PC-3 (cell line): Measurements from ENCODE around the gene NFAT5. TPM values are rescaled to one million over a fixed set of nuclear protein-coding genes. Genes with fewer than 3 reads are reported as not detected.

Experiments
- ATAC-seq: fragments of 200-7000 bp; cut with Tn5 transposase; 2 replicates; pipeline ENCODE4 v1.9.1; 2020; ENCODE audit warnings: mild to moderate bottlenecking, moderate library complexity
- BruUV-seq: library from RNA; stranded (reverse); fragments of 400-500 nt; replicated peaks from 2 replicates; lab custom pipeline; 2021; lab: Mats Ljungman, UMichigan
- CTCF ChIA-PET: fragments of 300-600 bp; sonication (Branson Sonifier 250); formaldehyde crosslinking; loops from one replicate; lab custom pipeline; 2022; ENCODE audit warnings: antibody characterized with exemption; lab: Charles Lee
- POLR2A ChIA-PET: fragments of 300-600 bp; sonication (Branson Sonifier 250); formaldehyde crosslinking; loops from one replicate; lab custom pipeline; 2022; ENCODE audit warnings: antibody characterized with exemption; ENCODE audit not compliant: unreplicated experiment; lab: Charles Lee
- DNase-seq: peaks from one replicate; pipeline ENCODE4 v3.0.0-alpha.2; 2015
- H2AFZ ChIP-seq: fragments of 300-600 bp; sonication (generic); 2 replicates; pipeline ENCODE4 v1.6.0; 2016; ENCODE audit warnings: antibody characterized with exemption, low read length
- H3F3A ChIP-seq: fragments of 300-600 bp; sonication (generic); one replicate; pipeline ENCODE4 v1.6.0; 2017; ENCODE audit warnings: antibody characterized with exemption, low read length, control low read depth, mild to moderate bottlenecking; ENCODE audit not compliant: unreplicated experiment
- H3K27ac ChIP-seq: fragments of 300-600 bp; sonication (generic); 2 replicates; pipeline ENCODE4 v1.5.1; 2016; ENCODE audit warnings: mild to moderate bottlenecking, low read length
- H3K27me3 ChIP-seq: fragments of 300-600 bp; sonication (generic); 2 replicates; pipeline ENCODE4 v1.6.1; 2016; ENCODE audit warnings: low read length, mixed read lengths
- H3K36me3 ChIP-seq: fragments of 300-600 bp; sonication (generic); 2 replicates; pipeline ENCODE4 v1.6.1; 2016; ENCODE audit warnings: low read depth, mixed run types, low read length, mixed read lengths
- H3K4me1 ChIP-seq: fragments of 300-600 bp; sonication (generic); 2 replicates; pipeline ENCODE4 v1.5.1; 2016; ENCODE audit warnings: low read length; ENCODE audit not compliant: insufficient read depth
- H3K4me2 ChIP-seq: fragments of 300-600 bp; sonication (generic); 2 replicates; pipeline ENCODE4 v1.6.0; 2016; ENCODE audit warnings: low read length
- H3K4me3 ChIP-seq: fragments of 300-600 bp; sonication (generic); 2 replicates; pipeline ENCODE4 v1.5.1; 2016; ENCODE audit warnings: mild to moderate bottlenecking, low read length, mixed read lengths
- H3K79me2 ChIP-seq: fragments of 300-600 bp; sonication (generic); 2 replicates; pipeline ENCODE4 v1.6.1; 2017; ENCODE audit warnings: low read length, mixed read lengths
- H3K9ac ChIP-seq: fragments of 300-600 bp; sonication (generic); 2 replicates; pipeline ENCODE4 v1.6.0; 2016; ENCODE audit warnings: mild to moderate bottlenecking, low read length
- H3K9me2 ChIP-seq: fragments of 300-600 bp; sonication (generic); replicated peaks from 2 replicates; pipeline ENCODE4 v1.6.1; 2016; ENCODE audit warnings: mixed run types, low read length, mixed read lengths
- H3K9me3 ChIP-seq: fragments of 300-600 bp; sonication (generic); 2 replicates; pipeline ENCODE4 v1.6.1; 2016; ENCODE audit warnings: low read length, mixed read lengths
- H4K20me1 ChIP-seq: fragments of 300-600 bp; sonication (generic); 2 replicates; pipeline ENCODE4 v1.6.1; 2016; ENCODE audit warnings: low read length, mixed read lengths
- EZH2 ChIP-seq: fragments of 300-600 bp; sonication (generic); IDR thresholded peaks from one replicate; pipeline ENCODE4 v1.6.1; 2017; ENCODE audit warnings: antibody characterized with exemption, mild to moderate bottlenecking, low read length; ENCODE audit not compliant: unreplicated experiment
- EZH2phosphoT487 ChIP-seq: fragments of 300-600 bp; sonication (generic); IDR thresholded peaks from 2 replicates; pipeline ENCODE4 v1.6.1; 2018; ENCODE audit warnings: mild to moderate bottlenecking, antibody characterized with exemption, low read length, borderline replicate concordance
- intact Hi-C: fragments of 100-400 bp; cut with micrococcal nuclease; formaldehyde crosslinking; loops from 2 replicates; pipeline ENCODE4 v1.9.0; 2023
- total RNA-seq: library from RNA; depleted of rRNA; stranded (reverse); fragments of >200 nt; gene quantifications from 2 replicates; pipeline ENCODE4 v1.2.3, GENCODE V29; 2014
- TF ChIP-seq, protein P1 (sequence below): fragments of 300-600 bp; sonication (generic); conservative IDR thresholded peaks from 2 replicates; pipeline ENCODE4 v1.5.1; 2017; ENCODE audit warnings: antibody characterized with exemption, low read depth, mild to moderate bottlenecking, low read length

The NFAT5 gene
- total RNA-seq, 1 experiment from 2014 or later: 11.4 TPM

DNA sequence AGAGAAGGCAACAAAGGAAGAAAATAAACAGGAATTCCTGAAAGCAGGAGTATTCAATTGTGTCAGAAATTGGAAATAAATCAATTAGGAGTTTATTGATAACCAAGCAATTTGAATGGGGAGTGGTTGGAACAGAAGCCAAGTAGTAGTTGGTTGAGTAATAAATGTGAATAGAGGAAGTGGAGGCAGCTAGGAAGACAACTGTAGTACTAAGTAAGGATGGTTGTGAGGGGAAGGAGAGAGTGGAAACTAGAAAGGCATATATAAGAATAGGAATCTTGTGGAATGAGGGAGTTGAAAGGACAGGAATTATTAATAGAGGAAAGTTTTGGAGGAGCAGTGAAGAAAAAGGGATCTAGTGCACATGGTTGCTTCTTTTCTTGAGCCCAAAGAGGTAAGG, 34.4 kb downstream of the NFAT5 start:
- H3K4me2 ChIP-seq: no peak overlapping the region
- no peaks in the 10 kb centered on the region for H3K9me3 ChIP-seq
- H3F3A ChIP-seq: no peaks in the 10 kb centered on the region
- peaks cover 5% of the 10 kb centered on the region; the same call in 1 of the 2 replicates for H3K4me1 ChIP-seq
- CTCF ChIA-PET: no interaction called here
- H3K27ac ChIP-seq: no peak overlapping the region
- TF ChIP-seq EZH2phosphoT487 (no peak), EZH2 (no peak)
- TF ChIP-seq, protein P1, sequence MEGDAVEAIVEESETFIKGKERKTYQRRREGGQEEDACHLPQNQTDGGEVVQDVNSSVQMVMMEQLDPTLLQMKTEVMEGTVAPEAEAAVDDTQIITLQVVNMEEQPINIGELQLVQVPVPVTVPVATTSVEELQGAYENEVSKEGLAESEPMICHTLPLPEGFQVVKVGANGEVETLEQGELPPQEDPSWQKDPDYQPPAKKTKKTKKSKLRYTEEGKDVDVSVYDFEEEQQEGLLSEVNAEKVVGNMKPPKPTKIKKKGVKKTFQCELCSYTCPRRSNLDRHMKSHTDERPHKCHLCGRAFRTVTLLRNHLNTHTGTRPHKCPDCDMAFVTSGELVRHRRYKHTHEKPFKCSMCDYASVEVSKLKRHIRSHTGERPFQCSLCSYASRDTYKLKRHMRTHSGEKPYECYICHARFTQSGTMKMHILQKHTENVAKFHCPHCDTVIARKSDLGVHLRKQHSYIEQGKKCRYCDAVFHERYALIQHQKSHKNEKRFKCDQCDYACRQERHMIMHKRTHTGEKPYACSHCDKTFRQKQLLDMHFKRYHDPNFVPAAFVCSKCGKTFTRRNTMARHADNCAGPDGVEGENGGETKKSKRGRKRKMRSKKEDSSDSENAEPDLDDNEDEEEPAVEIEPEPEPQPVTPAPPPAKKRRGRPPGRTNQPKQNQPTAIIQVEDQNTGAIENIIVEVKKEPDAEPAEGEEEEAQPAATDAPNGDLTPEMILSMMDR: no peak
- POLR2A ChIA-PET: no interaction called here
- no TSS peak for BruUV-seq
- intact Hi-C loops: no loop called here
- no peaks in the 10 kb centered on the region for H3K36me3 ChIP-seq
- peaks cover 88% of the 10 kb centered on the region for H3K79me2 ChIP-seq
- H3K9me2 ChIP-seq: no peaks in the 10 kb centered on the region
- no peak overlapping the region for H3K4me3 ChIP-seq
- H3K9ac ChIP-seq: no peak overlapping the region
- H2AFZ ChIP-seq: no peak overlapping the region
- no peak for DNase-seq
- H3K27me3 ChIP-seq: no peaks in the 10 kb centered on the region
- ATAC-seq: no peak
- H4K20me1 ChIP-seq: peaks cover 3% of the 10 kb centered on the region; the same call in 1 of the 2 replicates

DNA sequence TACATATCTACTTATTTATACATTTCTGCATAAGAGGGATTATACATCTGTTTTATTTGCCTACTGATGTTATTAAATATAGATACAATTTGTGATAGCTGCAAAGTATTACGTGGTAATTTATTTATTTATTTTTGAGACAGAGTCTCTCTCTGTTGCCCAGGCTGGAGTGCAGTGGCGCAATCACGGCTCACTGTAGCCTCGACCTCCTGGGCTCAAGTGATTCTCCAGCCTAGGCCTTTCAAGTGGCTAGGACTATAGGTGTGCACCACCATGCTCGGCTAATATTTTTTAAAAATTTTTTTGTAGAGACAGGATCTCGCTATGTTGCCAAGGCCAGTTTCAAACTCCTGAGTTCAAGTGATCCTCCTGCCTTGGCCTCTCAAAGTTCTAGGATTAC, 35.5 kb downstream of the NFAT5 start:
- CTCF ChIA-PET: no interaction called here
- no peak overlapping the region for H3K27ac ChIP-seq
- intact Hi-C loops: no loop called here
- no peak overlapping the region for H3K4me2 ChIP-seq
- no peaks in the 10 kb centered on the region for H3K36me3 ChIP-seq
- ATAC-seq (no peak), DNase-seq (no peak)
- no peaks in the 10 kb centered on the region for H3K9me3 ChIP-seq
- H3K9me2 ChIP-seq: no peaks in the 10 kb centered on the region
- no peaks in the 10 kb centered on the region for H3K4me1 ChIP-seq
- no peaks in the 10 kb centered on the region for H3F3A ChIP-seq
- BruUV-seq: no TSS peak
- no peaks in the 10 kb centered on the region for H3K27me3 ChIP-seq
- H3K9ac ChIP-seq: no peak overlapping the region
- H2AFZ ChIP-seq: no peak overlapping the region
- POLR2A ChIA-PET: no interaction called here
- TF ChIP-seq EZH2 (no peak), EZH2phosphoT487 (no peak)
- TF ChIP-seq, protein P1: no peak
- H3K4me3 ChIP-seq: no peak overlapping the region
- peaks cover 83% of the 10 kb centered on the region for H3K79me2 ChIP-seq
- peaks cover 3% of the 10 kb centered on the region; the same call in 1 of the 2 replicates for H4K20me1 ChIP-seq

DNA sequence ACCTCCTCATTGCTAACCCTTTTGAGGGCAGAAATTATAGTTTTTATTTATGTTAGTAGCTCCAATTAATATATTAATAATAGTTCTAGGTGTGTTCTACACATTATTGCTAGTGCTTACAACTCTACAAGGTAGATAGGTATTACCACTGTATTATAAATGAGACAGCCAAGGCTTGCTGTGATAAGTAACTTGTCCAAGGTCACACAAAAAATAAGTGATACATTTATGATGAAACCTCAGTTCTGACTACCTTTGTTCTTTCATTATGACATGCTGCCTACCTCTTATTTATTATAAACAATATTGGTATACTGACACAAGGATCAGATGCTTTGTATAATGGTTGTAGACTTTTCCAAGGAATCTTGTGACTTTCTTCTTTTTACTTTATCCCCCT, 41.2 kb downstream of the NFAT5 start:
- Histone ChIP-seq H3K9ac (no peak overlapping the region), H3K36me3 (no peaks in the 10 kb centered on the region), H3F3A (no peaks in the 10 kb centered on the region), H3K9me3 (no peaks in the 10 kb centered on the region), H3K79me2 (peaks cover 81% of the 10 kb centered on the region), H3K4me1 (no peaks in the 10 kb centered on the region), H3K27me3 (no peaks in the 10 kb centered on the region), H3K9me2 (no peaks in the 10 kb centered on the region), H4K20me1 (0 out of 2 replicates have a peak, but pooled peaks cover 3% of the 10 kb centered on the region), H3K27ac (no peak overlapping the region), H2AFZ (no peak overlapping the region), H3K4me2 (no peak overlapping the region), H3K4me3 (no peak overlapping the region)
- BruUV-seq: no TSS peak
- ChIA-PET POLR2A (no interaction called here), CTCF (no interaction called here)
- no peak for DNase-seq
- intact Hi-C loops: no loop called here
- ATAC-seq: no peak
- TF ChIP-seq, protein P1: no peak
- TF ChIP-seq EZH2: no peak
- no peak for TF ChIP-seq EZH2phosphoT487
